SHP77 treated with DMSO at 0.1 percent for 48 hours (cell line): ENCODE results near the gene SPOPL.
"Not testable (repeated sequence)": the region's sequence is repeated elsewhere in the genome, so short reads cannot be mapped to it uniquely, and the experiment has no call there.

Experiments used
- DNase-seq: peaks from one replicate; lab custom pipeline; 2025; lab: John Stamatoyannopoulos, UW

Gene SPOPL

GRCh38 chr2:138523673-138524042 lies 22.1 kb downstream of the SPOPL start:
- DNase-seq: not testable (repeated sequence)

- DNase-seq: not testable (repeated sequence)
Observed at GRCh38 chr2:138524353-138524752, 22.8 kb downstream of the SPOPL start.

- DNase-seq: no peak
Observed at GRCh38 chr2:138531913-138532312, 30.3 kb downstream of the SPOPL start.

GRCh38 chr2:138534791-138535190 lies 33.2 kb downstream of the SPOPL start:
- DNase-seq: no peak

- no peak for DNase-seq
Observed at GRCh38 chr2:138536302-138536701, 34.7 kb downstream of the SPOPL start.

- DNase-seq: no peak
Observed at GRCh38 chr2:138536740-138537139, 35.2 kb downstream of the SPOPL start.

- no peak for DNase-seq
Observed at GRCh38 chr2:138537170-138537915, 35.8 kb downstream of the SPOPL start.

- DNase-seq: not testable (repeated sequence)
Observed at GRCh38 chr2:138544206-138544605, 42.6 kb downstream of the SPOPL start.

- DNase-seq: no peak
Observed at GRCh38 chr2:138548796-138549195, 47.2 kb downstream of the SPOPL start.

- DNase-seq: no peak
Observed at GRCh38 chr2:138550172-138550571, 48.6 kb downstream of the SPOPL start.

GRCh38 chr2:138550670-138551287 lies 49.2 kb downstream of the SPOPL start:
- no peak for DNase-seq

- DNase-seq: no peak
Observed at GRCh38 chr2:138554123-138554522, 52.6 kb downstream of the SPOPL start.

- DNase-seq: no peak
Observed at GRCh38 chr2:138559641-138560040, 58.1 kb downstream of the SPOPL start.

GRCh38 chr2:138564586-138565229 lies 63.1 kb downstream of the SPOPL start:
- DNase-seq: no peak

- DNase-seq: no peak
Observed at GRCh38 chr2:138565230-138565598, 63.6 kb downstream of the SPOPL start.

GRCh38 chr2:138572318-138572717 lies 70.7 kb downstream of the SPOPL start:
- DNase-seq: no peak

- no peak for DNase-seq
Observed at GRCh38 chr2:138577066-138577465, 75.5 kb downstream of the SPOPL start.

- DNase-seq: no peak
Observed at GRCh38 chr2:138579556-138579955, 78.0 kb downstream of the SPOPL start.

GRCh38 chr2:138581909-138582308 lies 80.3 kb downstream of the SPOPL start:
- no peak for DNase-seq

- no peak for DNase-seq
Observed at GRCh38 chr2:138589663-138590062, 88.1 kb downstream of the SPOPL start.

GRCh38 chr2:138596403-138596802 lies 94.8 kb downstream of the SPOPL start:
- DNase-seq: no peak

- no peak for DNase-seq
Observed at GRCh38 chr2:138600732-138601457, 99.3 kb downstream of the SPOPL start.
